ENCODE results near the gene PTPN13.

DNA sequence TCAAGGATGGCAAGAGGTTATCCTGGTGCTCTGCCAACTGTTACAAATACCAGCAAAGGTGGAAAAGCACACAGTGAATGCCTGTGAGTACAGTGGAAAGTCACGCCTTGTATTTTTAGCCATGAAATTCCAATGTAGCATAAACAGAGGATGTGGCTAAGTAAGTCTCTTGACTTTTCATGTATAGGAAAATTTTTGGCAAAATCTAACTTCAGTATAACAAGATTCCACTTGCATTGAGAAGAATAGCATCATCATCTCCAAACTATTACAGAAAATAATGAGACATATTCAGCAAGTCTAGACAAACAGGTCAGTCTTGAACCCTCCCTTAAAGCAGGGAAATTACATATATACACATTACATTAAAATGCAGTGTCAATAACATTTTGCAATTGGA lies 247.2 kb downstream of the PTPN13 start:
- TF ChIP-seq, protein P1, sequence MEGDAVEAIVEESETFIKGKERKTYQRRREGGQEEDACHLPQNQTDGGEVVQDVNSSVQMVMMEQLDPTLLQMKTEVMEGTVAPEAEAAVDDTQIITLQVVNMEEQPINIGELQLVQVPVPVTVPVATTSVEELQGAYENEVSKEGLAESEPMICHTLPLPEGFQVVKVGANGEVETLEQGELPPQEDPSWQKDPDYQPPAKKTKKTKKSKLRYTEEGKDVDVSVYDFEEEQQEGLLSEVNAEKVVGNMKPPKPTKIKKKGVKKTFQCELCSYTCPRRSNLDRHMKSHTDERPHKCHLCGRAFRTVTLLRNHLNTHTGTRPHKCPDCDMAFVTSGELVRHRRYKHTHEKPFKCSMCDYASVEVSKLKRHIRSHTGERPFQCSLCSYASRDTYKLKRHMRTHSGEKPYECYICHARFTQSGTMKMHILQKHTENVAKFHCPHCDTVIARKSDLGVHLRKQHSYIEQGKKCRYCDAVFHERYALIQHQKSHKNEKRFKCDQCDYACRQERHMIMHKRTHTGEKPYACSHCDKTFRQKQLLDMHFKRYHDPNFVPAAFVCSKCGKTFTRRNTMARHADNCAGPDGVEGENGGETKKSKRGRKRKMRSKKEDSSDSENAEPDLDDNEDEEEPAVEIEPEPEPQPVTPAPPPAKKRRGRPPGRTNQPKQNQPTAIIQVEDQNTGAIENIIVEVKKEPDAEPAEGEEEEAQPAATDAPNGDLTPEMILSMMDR (IDR thresholded peaks at IDR 0.05) = no peak
- TF ChIP-seq EP300 (IDR thresholded peaks at IDR 0.05; ENCODE audit: low read depth) = no peak
